GM18505 (cell line): ENCODE results near the gene FBXO40.
A peak's percentile ranks its signal among the peaks of the same experiment; 100 is the strongest.

Source experiments
- ATAC-seq: cut with Tn5 transposase; IDR thresholded peaks from one replicate; pipeline ENCODE4 v1.9.1; 2021; ENCODE audit not compliant: unreplicated experiment
- POLR2A ChIP-seq: IDR thresholded peaks from 4 replicates; pipeline ENCODE4 v1.6.1; 2011; ENCODE audit warnings: borderline replicate concordance; ENCODE audit not compliant: insufficient read depth, insufficient read length; ENCODE audit errors: extremely low read depth

Gene FBXO40

GRCh38 chr3:121630355-121630754, 37.2 kb downstream of the FBXO40 start:
- peak; percentile 27 for TF ChIP-seq POLR2A
- no peak for ATAC-seq

GRCh38 chr3:121637922-121638321, 44.7 kb downstream of the FBXO40 start:
- ATAC-seq = no peak
- no peak for TF ChIP-seq POLR2A

DNA sequence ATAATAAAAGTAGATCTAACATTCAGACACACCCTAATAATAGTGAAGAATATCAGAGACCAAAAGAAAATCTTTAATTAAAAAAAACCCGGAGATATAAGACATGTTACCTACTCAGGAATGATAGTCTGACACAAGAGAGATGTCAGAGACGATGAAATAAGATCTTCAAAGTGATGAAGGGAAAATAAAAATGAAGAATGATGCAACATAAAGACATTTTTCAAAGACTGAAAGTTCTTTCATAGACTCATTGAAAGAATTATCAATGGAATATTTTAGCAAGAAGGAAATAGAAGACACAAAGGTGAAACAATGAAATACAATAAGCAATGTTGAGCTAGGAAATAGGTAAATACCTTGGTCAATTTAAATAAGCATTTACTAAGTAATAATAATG, 47.9 kb downstream of the FBXO40 start:
- no peak for TF ChIP-seq POLR2A
- ATAC-seq = no peak

DNA sequence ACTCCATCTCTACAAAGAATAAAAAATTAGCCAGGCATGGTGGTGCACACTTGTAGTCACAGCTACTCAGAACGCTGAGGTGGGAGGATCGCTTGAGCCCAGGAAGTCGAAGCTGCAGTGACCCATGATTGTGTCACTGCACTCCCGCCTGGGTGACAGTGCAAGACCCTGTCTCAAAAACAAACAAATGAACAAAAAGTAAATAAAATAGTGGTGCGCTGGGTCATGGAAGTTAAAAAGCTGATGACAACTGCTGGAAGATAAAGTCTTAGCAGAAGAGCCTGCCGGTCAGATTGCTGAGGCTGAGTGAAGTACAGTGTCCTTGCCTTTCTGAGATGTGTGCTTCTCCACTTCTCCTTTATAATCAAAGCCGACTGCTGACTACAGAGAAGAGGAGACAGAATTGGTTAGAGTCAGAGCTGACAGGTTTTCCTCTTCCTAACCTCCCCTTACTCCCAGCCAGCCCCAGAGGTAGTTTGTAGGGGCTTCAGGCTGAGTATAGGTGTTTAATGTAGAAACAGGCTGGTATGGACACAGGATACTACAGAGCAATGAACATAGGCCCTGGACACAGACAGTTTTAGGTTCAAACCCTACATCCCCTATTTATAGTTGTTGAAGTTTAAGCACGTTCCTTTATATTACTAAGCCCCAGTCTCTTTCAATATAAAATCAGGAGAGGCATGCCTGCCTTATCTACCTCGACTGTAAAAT, 49.6 kb downstream of the FBXO40 start:
- no peak for ATAC-seq

DNA sequence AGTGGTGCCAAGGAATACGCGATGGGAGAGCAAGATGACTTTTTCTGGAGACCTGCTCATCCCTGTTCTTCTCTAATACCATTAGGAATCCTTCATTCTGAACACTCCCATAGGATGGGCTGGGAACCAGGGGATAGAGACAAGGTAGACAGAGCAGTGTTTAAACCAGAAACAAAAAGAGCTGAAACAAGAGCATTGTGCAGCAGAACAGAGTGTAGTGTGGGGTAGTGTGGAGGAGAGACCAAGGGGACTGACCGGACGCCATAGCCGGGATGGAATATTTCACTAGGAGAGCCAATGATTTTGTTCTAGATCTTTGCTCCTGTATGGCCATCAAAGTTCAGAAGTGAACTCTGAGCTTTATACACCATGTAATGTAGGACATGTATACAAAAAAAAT, 51.9 kb downstream of the FBXO40 start:
- no peak for ATAC-seq
- TF ChIP-seq POLR2A = no peak

More for the DNA sequence above, 49.6 kb downstream of the FBXO40 start:
- TF ChIP-seq POLR2A = no peak

DNA sequence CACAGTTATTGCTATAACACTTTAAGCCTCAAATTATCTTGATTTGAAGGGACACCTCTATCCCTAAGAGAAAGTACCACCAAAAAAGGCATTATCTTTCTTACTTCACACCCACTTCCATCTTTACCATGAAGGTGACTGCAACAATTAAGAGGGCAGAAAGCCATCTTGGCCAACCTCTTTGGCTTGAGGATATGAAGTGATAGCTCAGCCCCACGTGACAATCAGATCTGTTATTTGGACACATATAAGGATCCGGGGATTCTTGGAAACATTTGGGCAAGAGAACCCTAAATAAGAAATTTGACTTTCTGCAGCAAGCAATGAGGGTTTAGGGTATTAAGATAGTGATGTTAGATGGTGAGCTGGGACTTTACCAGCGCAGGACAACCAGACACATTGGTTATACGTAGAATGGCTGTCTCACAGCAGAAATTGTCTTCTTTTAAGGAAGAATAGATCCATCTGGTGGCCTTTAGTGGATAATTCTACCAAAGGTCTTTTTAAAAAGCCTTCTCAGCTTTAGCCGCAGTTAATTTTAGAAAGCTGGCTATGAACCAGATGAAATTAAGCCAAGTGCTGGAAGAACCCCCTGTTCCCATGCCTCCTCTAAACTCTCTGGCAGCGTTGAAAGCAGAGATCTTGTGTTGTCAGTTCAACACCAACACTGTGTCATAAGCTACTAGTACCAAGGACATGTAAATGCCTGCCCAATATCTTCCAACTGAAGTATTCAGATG, 55.2 kb downstream of the FBXO40 start:
- TF ChIP-seq POLR2A = no peak
- ATAC-seq = no peak

- no peak for ATAC-seq
Observed at GRCh38 chr3:121649645-121650044, 56.5 kb downstream of the FBXO40 start.

DNA sequence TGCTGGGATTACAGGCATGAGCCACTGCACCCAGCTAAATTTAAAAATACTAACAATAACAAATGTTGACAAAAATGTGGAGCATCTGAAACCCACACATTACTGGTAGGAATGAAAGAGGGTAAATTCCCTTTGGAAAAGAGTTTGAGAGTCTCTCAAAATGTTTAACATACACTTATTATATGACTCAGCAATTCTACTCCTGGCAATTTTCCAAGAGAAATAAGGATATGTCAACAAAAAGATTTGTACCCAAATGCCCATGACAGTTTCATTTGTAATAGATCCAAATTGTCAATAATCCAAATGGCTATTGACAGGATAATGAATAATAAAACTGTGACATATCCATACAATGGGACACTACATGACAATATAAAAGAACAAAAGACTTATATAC, 58.5 kb downstream of the FBXO40 start:
- ATAC-seq = no peak
- no peak for TF ChIP-seq POLR2A

More at GRCh38 chr3:121649645-121650044, 56.5 kb downstream of the FBXO40 start:
- TF ChIP-seq POLR2A = no peak

DNA sequence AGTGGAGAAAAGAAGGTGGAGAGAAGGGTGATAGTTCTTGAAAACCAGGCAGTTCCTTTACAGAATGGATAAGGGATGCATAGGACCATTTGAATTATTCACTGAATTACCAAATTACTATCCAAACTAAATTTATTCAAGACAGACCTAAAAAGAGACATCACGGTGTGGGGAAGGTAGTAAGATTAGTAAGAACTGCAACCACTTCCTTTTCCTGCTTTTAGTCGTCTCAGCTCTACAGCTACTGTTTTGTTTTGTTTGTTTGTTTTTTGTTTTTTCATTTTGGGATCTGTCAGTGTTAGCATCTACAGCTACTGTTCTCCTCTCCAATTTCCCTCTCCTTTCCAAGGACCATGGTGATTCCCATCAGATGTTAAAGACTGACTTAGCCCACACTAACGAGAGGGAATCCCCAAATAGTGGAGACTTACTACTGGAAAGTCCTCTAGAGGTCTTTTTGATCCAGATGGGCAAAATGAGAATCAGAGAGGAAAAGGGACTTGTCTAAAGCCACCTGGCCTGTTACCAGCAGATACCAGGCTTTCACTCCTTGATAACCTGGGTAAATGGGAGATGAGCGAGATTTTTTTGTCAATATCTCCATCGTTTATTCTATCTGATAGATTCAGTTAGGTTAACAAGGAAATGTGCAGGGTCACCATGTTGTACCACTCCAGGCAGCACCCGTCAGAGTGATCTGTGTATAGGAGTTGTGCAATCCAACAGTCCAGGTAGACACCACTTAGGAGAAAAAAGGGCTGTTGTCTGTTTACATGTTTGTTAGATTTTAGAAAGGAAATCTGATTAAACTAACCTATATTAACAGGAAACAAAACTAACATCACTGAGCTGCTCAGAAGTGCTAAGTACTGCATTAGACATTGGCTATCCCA, 61.6 kb downstream of the FBXO40 start:
- peak; percentile 70 for ATAC-seq
- TF ChIP-seq POLR2A = no peak

- ATAC-seq = no peak
- TF ChIP-seq POLR2A = no peak
Observed at GRCh38 chr3:121658716-121659435, 65.7 kb downstream of the FBXO40 start.

- no peak for ATAC-seq
- TF ChIP-seq POLR2A = no peak
Observed at GRCh38 chr3:121659586-121659985, 66.4 kb downstream of the FBXO40 start.

- ATAC-seq = peak; percentile 84
- peak; percentile 99 for TF ChIP-seq POLR2A
Observed at GRCh38 chr3:121660356-121661171, 67.4 kb downstream of the FBXO40 start, which contains the start of gene HCLS1. Gene HCLS1 (minus strand): TSS chr3:121660903. CDS start chr3:121658347, 2,556 bp downstream.
